ENCODE data around the gene DYRK3. TPM values are rescaled to one million over a fixed set of nuclear protein-coding genes. Genes with fewer than 3 reads are reported as not detected.

Gene DYRK3
- total and polyA plus RNA-seq, 9 of the 15 experiments (the other 6 are each of a cell fraction or from before 2014, with no cell fraction given), result 4.5 to 33.7 (median 25.7) TPM

DNA sequence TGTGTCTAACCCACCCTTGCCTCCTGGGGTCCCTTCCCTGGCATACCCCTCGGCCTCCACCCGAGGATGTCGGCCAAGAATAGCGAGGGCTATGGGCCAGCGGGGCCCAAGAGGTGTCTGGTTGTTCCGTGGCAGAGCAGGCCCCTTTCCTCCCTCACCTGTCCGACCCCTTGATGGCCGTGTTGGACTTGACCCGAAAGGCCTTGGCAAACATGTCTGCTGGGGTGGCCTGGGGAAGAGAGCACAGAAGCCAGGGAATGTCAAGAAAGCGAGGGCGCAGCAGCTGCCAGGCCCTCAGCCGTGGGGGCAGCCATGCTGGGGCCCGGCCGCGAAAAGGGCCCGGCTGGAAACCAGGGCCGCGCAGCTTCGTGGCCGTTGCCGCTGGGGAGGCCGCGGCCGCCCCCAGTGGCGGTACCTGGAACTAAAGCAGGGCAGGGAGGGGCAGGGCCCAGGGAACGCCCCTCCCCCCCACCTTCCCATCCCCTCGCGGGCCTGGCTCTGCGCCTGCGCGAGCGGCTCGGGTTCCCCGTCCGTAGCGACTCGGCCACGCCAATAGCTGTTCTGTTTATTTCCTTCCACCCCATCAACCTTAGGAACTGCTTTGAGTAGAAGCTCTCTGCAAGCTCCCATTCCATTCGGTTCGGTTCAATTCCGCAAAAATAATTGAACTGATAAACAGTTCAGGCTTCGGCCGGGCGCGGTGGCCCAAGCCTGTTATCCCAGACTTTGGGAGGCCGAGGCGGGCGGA lies 23.0 kb upstream of the DYRK3 start, which contains the start of gene EIF2D (continued):
- TF ChIP-seq ZNF184 (CRISPR knock-in tag; IDR thresholded peaks at IDR 0.05), result no peak
- no peak for TF ChIP-seq BRF1 (IDR thresholded peaks at IDR 0.05; ENCODE audit: borderline replicate concordance, extremely low read depth, insufficient read length)
- TF ChIP-seq CCNT2 (IDR thresholded peaks at IDR 0.05; ENCODE audit: borderline replicate concordance, extremely low read depth, insufficient read length, low read depth, low read length), result peak; percentile 98
- peak; percentile 87 for TF ChIP-seq ZNF444 (CRISPR knock-in tag; IDR thresholded peaks at IDR 0.05)
- peak; percentile 91 for TF ChIP-seq PML (IDR thresholded peaks at IDR 0.05; ENCODE audit: low read length)
- TF ChIP-seq NCOA6 (IDR thresholded peaks at IDR 0.05), result no peak
- peak; percentile 40; the same call in 1 of the 2 replicates for TF ChIP-seq ATF1 (CRISPR knock-in tag; IDR thresholded peaks at IDR 0.05)
- peak; percentile 83 for TF ChIP-seq ATF1 (tag; IDR thresholded peaks at IDR 0.05)
- TF ChIP-seq, protein P1, sequence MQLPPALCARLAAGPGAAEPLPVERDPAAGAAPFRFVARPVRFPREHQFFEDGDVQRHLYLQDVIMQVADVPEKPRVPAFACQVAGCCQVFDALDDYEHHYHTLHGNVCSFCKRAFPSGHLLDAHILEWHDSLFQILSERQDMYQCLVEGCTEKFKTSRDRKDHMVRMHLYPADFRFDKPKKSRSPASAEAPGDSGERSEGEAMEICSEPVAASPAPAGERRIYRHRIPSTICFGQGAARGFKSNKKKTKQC (CRISPR knock-in tag; IDR thresholded peaks at IDR 0.05), result peak; percentile 97
- no peak; the same call in 1 of the 2 replicates for TF ChIP-seq ZSCAN29 (IDR thresholded peaks at IDR 0.05)
- TF ChIP-seq, protein P2, sequence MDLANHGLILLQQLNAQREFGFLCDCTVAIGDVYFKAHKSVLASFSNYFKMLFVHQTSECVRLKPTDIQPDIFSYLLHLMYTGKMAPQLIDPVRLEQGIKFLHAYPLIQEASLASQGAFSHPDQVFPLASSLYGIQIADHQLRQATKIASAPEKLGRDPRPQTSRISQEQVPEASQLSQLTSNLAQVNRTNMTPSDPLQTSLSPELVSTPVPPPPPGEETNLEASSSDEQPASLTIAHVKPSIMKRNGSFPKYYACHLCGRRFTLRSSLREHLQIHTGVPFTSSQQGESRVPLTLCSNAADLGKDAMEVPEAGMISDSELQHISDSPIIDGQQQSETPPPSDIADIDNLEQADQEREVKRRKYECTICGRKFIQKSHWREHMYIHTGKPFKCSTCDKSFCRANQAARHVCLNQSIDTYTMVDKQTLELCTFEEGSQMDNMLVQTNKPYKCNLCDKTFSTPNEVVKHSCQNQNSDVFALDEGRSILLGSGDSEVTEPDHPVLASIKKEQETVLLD (IDR thresholded peaks at IDR 0.05), result peak; percentile 95
- TF ChIP-seq, protein P3, sequence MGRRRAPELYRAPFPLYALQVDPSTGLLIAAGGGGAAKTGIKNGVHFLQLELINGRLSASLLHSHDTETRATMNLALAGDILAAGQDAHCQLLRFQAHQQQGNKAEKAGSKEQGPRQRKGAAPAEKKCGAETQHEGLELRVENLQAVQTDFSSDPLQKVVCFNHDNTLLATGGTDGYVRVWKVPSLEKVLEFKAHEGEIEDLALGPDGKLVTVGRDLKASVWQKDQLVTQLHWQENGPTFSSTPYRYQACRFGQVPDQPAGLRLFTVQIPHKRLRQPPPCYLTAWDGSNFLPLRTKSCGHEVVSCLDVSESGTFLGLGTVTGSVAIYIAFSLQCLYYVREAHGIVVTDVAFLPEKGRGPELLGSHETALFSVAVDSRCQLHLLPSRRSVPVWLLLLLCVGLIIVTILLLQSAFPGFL (CRISPR knock-in tag; IDR thresholded peaks at IDR 0.05), result peak; percentile 99; the same call in 1 of the 2 replicates
- peak; percentile 95 for TF ChIP-seq MYC (IDR thresholded peaks at IDR 0.05; ENCODE audit: low read depth, low read length)
- peak; percentile 64; the same call in 1 of the 2 replicates for TF ChIP-seq MYC (CRISPR knock-in tag; IDR thresholded peaks at IDR 0.05; ENCODE audit: borderline replicate concordance, low read depth)
- peak; percentile 98 for TF ChIP-seq HMGN3 (IDR thresholded peaks at IDR 0.05; ENCODE audit: borderline replicate concordance, extremely low read depth, insufficient read length, low read depth, low read length)
- no peak for TF ChIP-seq GABPB2 (CRISPR knock-in tag; conservative IDR thresholded peaks at IDR 0.05)
- no peak for TF ChIP-seq RBM34 (IDR thresholded peaks at IDR 0.05; ENCODE audit: borderline replicate concordance, insufficient read depth, low read length)
- peak; percentile 100 for TF ChIP-seq PHF20 (IDR thresholded peaks at IDR 0.05; ENCODE audit: partially characterized antibody)
- TF ChIP-seq FOXK2 (conservative IDR thresholded peaks at IDR 0.05 in 1 of 2, IDR thresholded peaks at IDR 0.05 in 1 of 2; ENCODE audit: low read depth in 2 of 2), result peak; percentile 81 to 82
- TF ChIP-seq SMC3 (conservative IDR thresholded peaks at IDR 0.05; ENCODE audit: insufficient read depth, low read depth, low read length), result peak; percentile 56
- TF ChIP-seq SMAD2 (IDR thresholded peaks at IDR 0.05; ENCODE audit: low read depth, low read length), result no peak
- peak; percentile 93 for TF ChIP-seq KAT8 (IDR thresholded peaks at IDR 0.05; ENCODE audit: low read depth)
